Neuronal stem cell (in vitro differentiated cells): ENCODE measurements around the gene PLN.

Experiments used
- DNase-seq: peaks from one replicate; pipeline ENCODE4 v3.0.0-alpha.2; 2013; ENCODE audit warnings: low spot score
- H2AFZ ChIP-seq: one replicate; pipeline ENCODE4 v1.6.1; 2013; ENCODE audit warnings: mild to moderate bottlenecking, low read length, inconsistent platforms
- H2AK5ac ChIP-seq: 2 replicates; pipeline ENCODE4 v1.6.1; 2013; ENCODE audit warnings: low read depth, mild to moderate bottlenecking, inconsistent platforms, low read length, moderate library complexity, mixed read lengths
- H2BK120ac ChIP-seq: 2 replicates; pipeline ENCODE4 v1.6.1; 2013; ENCODE audit warnings: low read depth, mild to moderate bottlenecking, inconsistent platforms, low read length, moderate library complexity, mixed read lengths
- H2BK12ac ChIP-seq: one replicate; pipeline ENCODE4 v1.6.1; 2013; ENCODE audit warnings: low read length, inconsistent platforms
- H2BK15ac ChIP-seq: 2 replicates; pipeline ENCODE4 v1.6.1; 2013; ENCODE audit warnings: mild to moderate bottlenecking, low read length, inconsistent platforms, mixed read lengths
- H2BK5ac ChIP-seq: one replicate; pipeline ENCODE4 v1.6.1; 2013; ENCODE audit warnings: inconsistent platforms, mild to moderate bottlenecking, low read length, moderate library complexity
- H3K14ac ChIP-seq: one replicate; pipeline ENCODE4 v1.6.1; 2013; ENCODE audit warnings: low read length, inconsistent platforms
- H3K18ac ChIP-seq: 2 replicates; pipeline ENCODE4 v1.6.1; 2013; ENCODE audit warnings: low read length, inconsistent platforms
- H3K23ac ChIP-seq: 2 replicates; pipeline ENCODE4 v1.6.1; 2013; ENCODE audit warnings: low read depth, mild to moderate bottlenecking, mixed read lengths, low read length, inconsistent platforms; ENCODE audit not compliant: poor library complexity
- H3K27ac ChIP-seq: replicated peaks from 3 replicates; pipeline ENCODE4 v1.5.1; 2013; ENCODE audit warnings: low read length, inconsistent platforms
- H3K27me3 ChIP-seq, 3 experiments: 2 replicates each; pipeline ENCODE4 v1.6.1; 2013; ENCODE audit warnings: low read length in 3 of 3, mild to moderate bottlenecking in 2 of 3, inconsistent platforms in 1 of 3, low read depth in 1 of 3, mixed read lengths in 1 of 3, moderate library complexity in 1 of 3; ENCODE audit not compliant: control insufficient read depth in 3 of 3, insufficient read depth in 3 of 3
- H3K36me3 ChIP-seq, 2 donors: replicated peaks in 1 of 2; 2 replicates each; pipeline ENCODE4 v1.6.1; 2013; ENCODE audit warnings: low read length in 2 of 2; ENCODE audit not compliant: control insufficient read depth in 2 of 2, insufficient read depth in 2 of 2
- H3K4ac ChIP-seq: 2 replicates; pipeline ENCODE4 v1.6.1; 2013; ENCODE audit warnings: inconsistent platforms, mild to moderate bottlenecking, low read length, moderate library complexity
- H3K4me1 ChIP-seq, 2 donors: 1 replicate in 1 of 2; 2 replicates in 1 of 2; pipeline ENCODE4 v1.6.1; 2013; ENCODE audit warnings: low read length in 2 of 2, low read depth in 1 of 2; ENCODE audit not compliant: control insufficient read depth in 2 of 2, insufficient read depth in 1 of 2
- H3K4me2 ChIP-seq: one replicate; pipeline ENCODE4 v1.6.1; 2013; ENCODE audit warnings: mild to moderate bottlenecking, low read length, inconsistent platforms; ENCODE audit not compliant: insufficient read depth, poor library complexity, severe bottlenecking
- H3K4me3 ChIP-seq, 2 donors: 2 replicates each; pipeline ENCODE4 v1.5.1; 2013; ENCODE audit warnings: low read length in 2 of 2, mild to moderate bottlenecking in 2 of 2, inconsistent platforms in 1 of 2, moderate library complexity in 1 of 2
- H3K79me1 ChIP-seq: one replicate; pipeline ENCODE4 v1.6.1; 2013; ENCODE audit warnings: low read depth, mild to moderate bottlenecking, inconsistent platforms, low read length, moderate library complexity
- H3K9ac ChIP-seq: one replicate; pipeline ENCODE4 v1.6.1; 2013; ENCODE audit warnings: mild to moderate bottlenecking, low read depth, low read length, inconsistent platforms; ENCODE audit not compliant: poor library complexity
- H3K9me3 ChIP-seq, 2 donors: replicated peaks in 1 of 2; 2 replicates each; pipeline versions ENCODE3 to v1.6.1; 2013; ENCODE audit warnings: low read length in 2 of 2, mild to moderate bottlenecking in 2 of 2, inconsistent platforms in 1 of 2, low read depth in 1 of 2, mixed read lengths in 1 of 2, moderate library complexity in 1 of 2; ENCODE audit not compliant: control insufficient read depth in 2 of 2, insufficient read depth in 1 of 2
- H4K8ac ChIP-seq: one replicate; pipeline ENCODE4 v1.6.1; 2013; ENCODE audit warnings: low read depth, mild to moderate bottlenecking, inconsistent platforms, low read length, moderate library complexity
- H4K91ac ChIP-seq: one replicate; pipeline ENCODE4 v1.6.1; 2013; ENCODE audit warnings: low read length, low read depth, mild to moderate bottlenecking, inconsistent platforms; ENCODE audit not compliant: poor library complexity
- WGBS, 2 donors: extraction: QIAGEN DNeasy Blood & Tissue Kit; methylation state at CpG; one replicate each; pipeline ENCODE4 v1.1.7; 2013; ENCODE audit warnings: missing lambda C conversion rate in 2 of 2, mixed read lengths in 1 of 2; ENCODE audit not compliant: insufficient read length in 2 of 2, insufficient replicate concordance in 1 of 2; ENCODE audit errors: extremely low coverage in 2 of 2; 5-methylcytosine and 5-hydroxymethylcytosine counted together

The PLN gene

DNA sequence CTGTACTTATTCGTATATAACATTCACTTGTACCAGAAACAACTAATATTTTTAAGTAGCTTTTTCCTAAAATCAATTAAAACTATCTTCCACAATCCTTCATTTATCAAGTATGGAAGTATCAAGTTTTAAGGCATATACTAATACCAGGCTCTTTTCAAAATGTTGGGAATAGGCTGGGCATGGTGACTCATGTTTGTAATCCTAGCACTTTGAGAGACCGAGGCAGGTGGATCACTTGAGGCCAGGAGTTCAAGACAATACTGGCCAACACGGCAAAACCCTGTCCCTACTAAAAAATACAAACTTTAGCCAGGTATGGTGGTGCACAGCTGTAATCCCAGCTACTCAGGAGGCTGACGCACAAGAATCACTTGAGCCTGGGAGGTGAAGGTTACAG lies 25.7 kb upstream of the PLN start:
- Histone ChIP-seq H3K4me3 (no peak overlapping the region), H3K27me3 (no peaks in the 10 kb centered on the region), H2BK120ac (no peak overlapping the region), H3K4me1 (no peaks in the 10 kb centered on the region), H3K36me3 (peaks cover 0 to 20% of the 10 kb centered on the region in 2 donors), H3K79me1 (no peaks in the 10 kb centered on the region), H2AFZ (no peak overlapping the region), H3K23ac (no peak overlapping the region), H3K9me3 (peaks cover 0 to 4% of the 10 kb centered on the region in 2 donors), H3K4me2 (no peak overlapping the region), H2BK5ac (no peak overlapping the region), H2BK15ac (no peak overlapping the region), H2AK5ac (no peak overlapping the region), H4K8ac (no peak overlapping the region), H3K18ac (no peak overlapping the region), H3K9ac (no peak overlapping the region), H3K4ac (no peak overlapping the region), H2BK12ac (no peak overlapping the region), H4K91ac (no peak overlapping the region), H3K14ac (no peak overlapping the region), H3K27ac (no peak overlapping the region)
- WGBS, 2 donors, result no CpG with 5 or more reads among the region's 4 CpGs
- no peak for DNase-seq

DNA sequence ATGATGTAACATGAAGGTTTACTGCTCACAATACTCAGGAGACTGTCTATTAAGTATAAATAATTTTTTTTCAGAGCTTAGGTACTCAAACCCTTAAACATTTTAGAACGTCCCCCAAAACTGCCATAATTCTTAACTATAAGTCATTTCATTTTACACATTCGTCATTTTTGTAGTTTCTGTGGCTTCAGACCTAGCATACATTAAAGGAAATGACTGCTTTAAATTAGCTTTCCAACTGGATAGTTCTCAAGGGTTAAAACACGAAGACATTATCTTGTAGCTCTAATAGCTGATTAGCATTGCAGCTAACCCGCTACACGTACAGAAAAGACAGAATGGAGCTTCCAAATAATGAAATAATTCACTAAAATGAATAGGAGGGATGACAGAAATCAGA lies 24.9 kb upstream of the PLN start:
- peaks cover 0 to 20% of the 10 kb centered on the region in 2 donors for H3K36me3 ChIP-seq
- H4K91ac ChIP-seq, result no peak overlapping the region
- H3K4me1 ChIP-seq, result no peaks in the 10 kb centered on the region
- H3K4ac ChIP-seq, result no peak overlapping the region
- H3K18ac ChIP-seq, result no peak overlapping the region
- H3K14ac ChIP-seq, result no peak overlapping the region
- WGBS, 2 donors, result no CpG with 5 or more reads among the region's 5 CpGs
- H2BK5ac ChIP-seq, result no peak overlapping the region
- no peak for DNase-seq
- H2AFZ ChIP-seq, result no peak overlapping the region
- H2AK5ac ChIP-seq, result no peak overlapping the region
- no peak overlapping the region for H3K27ac ChIP-seq
- H3K23ac ChIP-seq, result no peak overlapping the region
- H3K9me3 ChIP-seq, result peaks cover 0 to 4% of the 10 kb centered on the region in 2 donors
- H3K9ac ChIP-seq, result no peak overlapping the region
- H4K8ac ChIP-seq, result no peak overlapping the region
- H3K79me1 ChIP-seq, result no peaks in the 10 kb centered on the region
- H3K27me3 ChIP-seq, result no peaks in the 10 kb centered on the region
- H2BK120ac ChIP-seq, result no peak overlapping the region
- H2BK15ac ChIP-seq, result no peak overlapping the region
- no peak overlapping the region for H2BK12ac ChIP-seq
- H3K4me3 ChIP-seq, result no peak overlapping the region
- no peak overlapping the region for H3K4me2 ChIP-seq

DNA sequence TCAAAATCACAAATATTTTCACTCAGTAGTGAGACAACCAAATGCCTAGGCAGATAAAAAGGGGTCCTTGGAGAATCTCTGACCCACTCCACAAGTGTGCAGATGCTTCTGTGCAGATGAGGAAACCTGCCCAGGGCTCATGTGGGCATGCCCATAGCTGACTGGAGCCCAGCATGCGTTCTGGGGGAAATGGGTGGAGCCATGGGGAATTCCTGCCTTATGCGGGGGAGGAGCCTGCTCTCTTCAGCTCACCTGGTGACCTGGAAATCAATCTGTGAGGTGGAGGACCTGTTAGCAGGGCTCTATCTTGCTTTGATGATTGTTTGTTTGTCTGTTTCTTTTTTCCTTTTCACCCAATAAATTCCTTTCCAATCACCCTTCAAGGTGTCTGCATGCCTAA lies 23.4 kb upstream of the PLN start:
- Histone ChIP-seq H3K4me2 (no peak overlapping the region), H3K9ac (no peak overlapping the region), H3K79me1 (no peaks in the 10 kb centered on the region), H3K18ac (no peak overlapping the region), H3K27ac (no peak overlapping the region), H2BK15ac (no peak overlapping the region), H2AFZ (no peak overlapping the region), H3K9me3 (peaks cover 0 to 4% of the 10 kb centered on the region in 2 donors), H2BK5ac (no peak overlapping the region), H3K14ac (no peak overlapping the region), H2AK5ac (no peak overlapping the region), H4K91ac (no peak overlapping the region), H3K23ac (no peak overlapping the region), H3K4me1 (no peaks in the 10 kb centered on the region), H3K4ac (no peak overlapping the region), H2BK12ac (no peak overlapping the region), H3K27me3 (no peaks in the 10 kb centered on the region), H2BK120ac (no peak overlapping the region), H4K8ac (no peak overlapping the region), H3K4me3 (no peak overlapping the region), H3K36me3 (peaks cover 0 to 20% of the 10 kb centered on the region in 2 donors)
- no peak for DNase-seq
- no CpG with 5 or more reads among the region's 2 CpGs for WGBS, 2 donors

DNA sequence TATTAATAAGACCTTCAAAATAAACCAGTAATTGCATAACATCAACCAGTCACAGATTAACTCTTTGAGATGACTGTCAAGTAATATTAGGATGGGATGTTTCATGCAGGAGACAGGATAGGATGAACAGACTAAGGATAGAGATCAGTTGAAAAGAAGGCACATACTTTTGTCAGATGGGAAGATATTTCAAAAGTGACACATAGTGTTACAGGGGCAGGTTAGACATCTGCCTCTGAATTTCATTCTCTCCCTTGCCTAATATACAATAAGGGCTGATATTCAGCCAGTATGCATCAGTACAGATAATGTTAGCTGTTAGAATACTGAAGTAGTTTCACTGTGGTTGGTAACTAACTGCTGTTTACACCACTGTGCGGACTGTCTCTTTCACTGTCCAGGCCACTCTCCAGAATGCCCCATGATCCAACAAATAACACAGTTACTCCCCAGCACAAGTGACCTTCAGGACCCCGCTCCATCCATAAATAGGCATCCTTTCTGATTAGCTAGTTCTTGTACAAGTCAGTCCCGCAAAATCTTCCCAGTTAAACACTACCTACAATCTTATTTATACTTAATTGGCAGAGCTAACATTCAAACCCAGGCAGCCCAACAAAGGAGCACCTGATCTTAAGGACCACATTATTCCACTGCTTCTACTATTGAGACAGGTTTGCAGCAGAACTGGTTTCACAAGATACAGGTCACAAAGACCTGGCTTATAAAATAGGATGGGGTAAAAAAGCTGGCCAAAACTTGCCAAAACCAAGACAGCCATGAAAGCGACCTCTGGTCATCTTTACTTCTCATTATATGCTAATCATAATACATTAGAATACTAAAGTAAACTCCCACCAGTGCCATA lies 21.9 kb upstream of the PLN start:
- Histone ChIP-seq H3K9me3 (peaks cover 0 to 11% of the 10 kb centered on the region in 2 donors), H2AFZ (no peak overlapping the region), H3K14ac (no peak overlapping the region), H3K18ac (no peak overlapping the region), H3K4me1 (no peaks in the 10 kb centered on the region), H2BK12ac (no peak overlapping the region), H3K27me3 (no peaks in the 10 kb centered on the region), H3K4me3 (no peak overlapping the region), H3K9ac (no peak overlapping the region), H4K91ac (no peak overlapping the region), H2BK15ac (no peak overlapping the region), H3K79me1 (no peaks in the 10 kb centered on the region), H2AK5ac (no peak overlapping the region), H2BK5ac (no peak overlapping the region), H4K8ac (no peak overlapping the region), H3K23ac (no peak overlapping the region), H3K4me2 (no peak overlapping the region), H2BK120ac (no peak overlapping the region), H3K36me3 (peaks cover 0 to 18% of the 10 kb centered on the region in 2 donors), H3K27ac (no peak overlapping the region), H3K4ac (no peak overlapping the region)
- no peak for DNase-seq
- no CpG with 5 or more reads among the region's 4 CpGs for WGBS, 2 donors
